ENCODE measurements around the gene CELF1. TPM values are rescaled to one million over a fixed set of nuclear protein-coding genes. Genes with fewer than 3 reads are reported as not detected.

The CELF1 gene
- polyA plus RNA-seq, 1 donor (not counting 4 experiments of a cell fraction or from before 2014, with no cell fraction given), result 110 TPM

GRCh38 chr11:47503227-47503626 is 49.7 kb downstream of the CELF1 start:
- no peaks in the 10 kb centered on the region for H3K27me3 ChIP-seq (ENCODE audit: control insufficient read depth, extremely low read depth, insufficient read depth, low read length)
- H3K9ac ChIP-seq (ENCODE audit: control insufficient read depth, extremely low read depth, insufficient read depth, low read length), result no peak overlapping the region
- H3K4me1 ChIP-seq (ENCODE audit: control insufficient read depth, extremely low read depth, insufficient read depth, low read length), result no peaks in the 10 kb centered on the region
- FAIRE-seq (no peak), DNase-seq (ENCODE audit: low read depth, low spot score) (no peak)
- no peak overlapping the region for H3K4me3 ChIP-seq (ENCODE audit: control insufficient read depth in 2 of 3, extremely low read depth in 1 of 3, insufficient read depth in 2 of 3, low read depth in 1 of 3, low read length in 3 of 3)
- TF ChIP-seq EZH2 (IDR thresholded peaks at IDR 0.05; ENCODE audit: low read length) (no peak), CTCF (optimal IDR thresholded peaks at IDR 0.05 in 1 of 3, IDR thresholded peaks at IDR 0.05 in 1 of 3, conservative IDR thresholded peaks at IDR 0.05 in 1 of 3; ENCODE audit: extremely low read depth in 1 of 3, insufficient read depth in 2 of 3, low read length in 3 of 3) (no peak)
- no peak overlapping the region for H2AFZ ChIP-seq (ENCODE audit: control insufficient read depth, low read length)
- no peaks in the 10 kb centered on the region for H3K9me1 ChIP-seq (ENCODE audit: control insufficient read depth, extremely low read depth, insufficient read depth, low read length)
- H3K79me2 ChIP-seq (ENCODE audit: control insufficient read depth, insufficient read depth, low read length), result peaks cover 98% of the 10 kb centered on the region
- no peak overlapping the region for H3K4me2 ChIP-seq (ENCODE audit: control insufficient read depth, extremely low read depth, insufficient read depth, low read depth, low read length)
- H3K9me3 ChIP-seq (ENCODE audit: control insufficient read depth, low read depth, low read length), result no peaks in the 10 kb centered on the region
- peaks cover 13 to 15% of the 10 kb centered on the region in 2 experiments for H3K36me3 ChIP-seq (ENCODE audit: control insufficient read depth in 2 of 2, extremely low read depth in 1 of 2, insufficient read depth in 2 of 2, low read length in 2 of 2)
- H4K20me1 ChIP-seq (ENCODE audit: control insufficient read depth, extremely low read depth, insufficient read depth, low read length), result peaks cover 8% of the 10 kb centered on the region
- dilution Hi-C loops (cut with MboI; ENCODE audit: extremely low pct_ligation_motif_present, low sequenced_read_pairs), result no loop called here
- no peak overlapping the region for H3K27ac ChIP-seq (ENCODE audit: control insufficient read depth, insufficient read depth, low read length)

- Histone ChIP-seq H3K9me3 (ENCODE audit: control insufficient read depth, low read depth, low read length) (no peaks in the 10 kb centered on the region), H4K20me1 (ENCODE audit: control insufficient read depth, extremely low read depth, insufficient read depth, low read length) (peaks cover 8% of the 10 kb centered on the region), H3K9ac (ENCODE audit: control insufficient read depth, extremely low read depth, insufficient read depth, low read length) (no peak overlapping the region), H3K36me3 (ENCODE audit: control insufficient read depth in 2 of 2, extremely low read depth in 1 of 2, insufficient read depth in 2 of 2, low read length in 2 of 2) (peaks cover 13 to 15% of the 10 kb centered on the region in 2 experiments), H3K4me2 (ENCODE audit: control insufficient read depth, extremely low read depth, insufficient read depth, low read depth, low read length) (no peak overlapping the region), H3K9me1 (ENCODE audit: control insufficient read depth, extremely low read depth, insufficient read depth, low read length) (no peaks in the 10 kb centered on the region), H3K79me2 (ENCODE audit: control insufficient read depth, insufficient read depth, low read length) (peaks cover 98% of the 10 kb centered on the region), H3K4me1 (ENCODE audit: control insufficient read depth, extremely low read depth, insufficient read depth, low read length) (no peaks in the 10 kb centered on the region), H3K27ac (ENCODE audit: control insufficient read depth, insufficient read depth, low read length) (no peak overlapping the region), H3K4me3 (ENCODE audit: control insufficient read depth in 2 of 3, extremely low read depth in 1 of 3, insufficient read depth in 2 of 3, low read depth in 1 of 3, low read length in 3 of 3) (no peak overlapping the region), H3K27me3 (ENCODE audit: control insufficient read depth, extremely low read depth, insufficient read depth, low read length) (no peaks in the 10 kb centered on the region), H2AFZ (ENCODE audit: control insufficient read depth, low read length) (no peak overlapping the region)
- dilution Hi-C loops (cut with MboI; ENCODE audit: extremely low pct_ligation_motif_present, low sequenced_read_pairs), result no loop called here
- TF ChIP-seq EZH2 (IDR thresholded peaks at IDR 0.05; ENCODE audit: low read length) (no peak), CTCF (optimal IDR thresholded peaks at IDR 0.05 in 1 of 3, IDR thresholded peaks at IDR 0.05 in 1 of 3, conservative IDR thresholded peaks at IDR 0.05 in 1 of 3; ENCODE audit: extremely low read depth in 1 of 3, insufficient read depth in 2 of 3, low read length in 3 of 3) (no peak)
- DNase-seq (ENCODE audit: low read depth, low spot score) (no peak), FAIRE-seq (no peak)
These were observed 50.2 kb downstream of the CELF1 start for GRCh38 chr11:47502767-47503166.

Data from keratinocyte (primary cell).